SH-SY5Y (cell line): ENCODE results near the gene EPM2A.

Experiments used
- GATA2 ChIP-seq: IDR thresholded peaks from 2 replicates; pipeline ENCODE4 v1.6.1; 2011; ENCODE audit warnings: mild to moderate bottlenecking, low read depth, low read length
- GATA3 ChIP-seq: IDR thresholded peaks from 2 replicates; pipeline ENCODE4 v1.6.1; 2011; ENCODE audit warnings: low read depth, mild to moderate bottlenecking, low read length, moderate library complexity

- TF ChIP-seq GATA2 = no peak
- TF ChIP-seq GATA3 = peak; percentile 98
These were observed 131.9 kb downstream of the EPM2A start for GRCh38 chr6:145603424-145603833.
